Measurements from ENCODE around the gene PDE4D. TPM values are rescaled to one million over a fixed set of nuclear protein-coding genes. Genes with fewer than 3 reads are reported as not detected.

The PDE4D gene
- total and polyA plus RNA-seq, 2 donors (not counting 1 experiment from before 2014, with no cell fraction given) = 14.9 to 171 TPM

- peak; percentile 80 for ATAC-seq (ENCODE audit: low read depth)
- H3K4me2 ChIP-seq (replicated peaks; ENCODE audit: low read depth, low read length, poor library complexity, severe bottlenecking) = peak overlapping the region; percentile 74
- intact Hi-C loops (cut with micrococcal nuclease) = loop anchor here (2.0 kb wide), 1 partner anchor 22 kb away; no protein-coding TSS in a partner anchor
- Mint-ChIP-seq H3K27ac (peak overlapping the region; percentile 74), H3K4me3 (peak overlapping the region; percentile 90), H3K9me3 (ENCODE audit: insufficient read depth) (no peaks in the 10 kb centered on the region), H3K4me1 (peaks cover 43% of the 10 kb centered on the region), H3K27me3 (peaks cover 11% of the 10 kb centered on the region)
- no peaks in the 10 kb centered on the region for H4K20me1 ChIP-seq (ENCODE audit: control insufficient read depth, insufficient read depth, low read length, poor library complexity, severe bottlenecking)
- peak overlapping the region; percentile 41 to 57 for H3K27ac ChIP-seq (ENCODE audit: low read length in 2 of 2)
- H3K4me3 ChIP-seq (ENCODE audit: control extremely low read depth in 1 of 5, extremely low read depth in 1 of 5, insufficient read depth in 1 of 5, low read depth in 2 of 5, low read length in 4 of 5) = peak overlapping the region; percentile 55 to 77 (median 70)
- ChIA-PET CTCF (interaction anchor here (1.0 to 2.4 kb wide), 4 partner anchors 14 to 42 kb away, joined by 3 to 9 read pairs (median 3); no protein-coding TSS in a partner anchor), POLR2A (interaction anchor here (0.6 to 1.7 kb wide), 3 partner anchors 11 to 30 kb away, joined by 3 to 5 read pairs (median 4); no protein-coding TSS in a partner anchor)
- 6% methylated on average over 31 of the region's 40 CpGs for WGBS (ENCODE audit: insufficient coverage)
- H2AFZ ChIP-seq (ENCODE audit: insufficient read depth, low read depth, low read length, poor library complexity, severe bottlenecking) = peak overlapping the region; percentile 64
- no peak for TF ChIP-seq EZH2 (IDR thresholded peaks at IDR 0.05; ENCODE audit: borderline replicate concordance, insufficient read depth, low read depth, low read length, poor library complexity, severe bottlenecking)
- TF ChIP-seq CTCF (IDR thresholded peaks at IDR 0.05) = no peak
- H3K9me3 ChIP-seq (ENCODE audit: control extremely low read depth in 1 of 3, control insufficient read depth in 2 of 3, insufficient read depth in 1 of 3, low read length in 2 of 3) = peaks cover 0 to 3% (median 0%) of the 10 kb centered on the region in 3 donors
- DNase-seq = peak; percentile 74
- H3K4me1 ChIP-seq (ENCODE audit: control insufficient read depth in 2 of 2, insufficient read depth in 2 of 2, low read length in 2 of 2) = peaks cover 28 to 37% of the 10 kb centered on the region in 2 donors
- H3K79me2 ChIP-seq (ENCODE audit: control insufficient read depth, insufficient read depth, low read length) = peaks cover 16% of the 10 kb centered on the region
- no peaks in the 10 kb centered on the region for H3K36me3 ChIP-seq (replicated peaks in 1 of 2; ENCODE audit: control extremely low read depth in 1 of 2, control insufficient read depth in 1 of 2, extremely low read depth in 1 of 2, insufficient read depth in 2 of 2, low read length in 1 of 2)
- H3K27me3 ChIP-seq (replicated peaks in 1 of 4; ENCODE audit: control extremely low read depth in 1 of 4, control insufficient read depth in 3 of 4, insufficient read depth in 4 of 4, low read length in 3 of 4) = peaks cover 0 to 10% (median 5%) of the 10 kb centered on the region in 4 experiments
- peak overlapping the region; percentile 75 for H3K9ac ChIP-seq (ENCODE audit: low read length)
Measured at GRCh38 chr5:59768152-59769040, 125.1 kb downstream of the PDE4D start.
